Measurements from ENCODE around the gene SETD1A. TPM values are rescaled to one million over a fixed set of nuclear protein-coding genes. Genes with fewer than 3 reads are reported as not detected.

SETD1A gene
- total RNA-seq, 1 experiment from 2014 or later = 28.8 TPM

- no TSS peak for BruUV-seq (replicated peaks)
- no peak overlapping the region for H3K4me3 Mint-ChIP-seq (ENCODE audit: low read depth, unreplicated experiment)
- intact Hi-C loops (cut with micrococcal nuclease; ENCODE audit: unreplicated experiment) = no loop called here
- peaks cover 4% of the 10 kb centered on the region for H3K36me3 Mint-ChIP-seq (ENCODE audit: insufficient read depth, unreplicated experiment)
- H3K27me3 Mint-ChIP-seq (ENCODE audit: unreplicated experiment) = peaks cover 78% of the 10 kb centered on the region
- DNase-seq = no peak
- peaks cover 13% of the 10 kb centered on the region for H3K4me1 Mint-ChIP-seq (ENCODE audit: low read depth, unreplicated experiment)
- TF ChIP-seq CTCF (IDR thresholded peaks at IDR 0.05; ENCODE audit: unreplicated experiment) = no peak
- no peak overlapping the region for H3K27ac Mint-ChIP-seq (ENCODE audit: unreplicated experiment)
- H3K9me3 Mint-ChIP-seq (ENCODE audit: low read depth, unreplicated experiment) = no peaks in the 10 kb centered on the region
- CTCF ChIA-PET = no interaction called here
Observed at GRCh38 chr16:31003744-31004143, 46.2 kb downstream of the SETD1A start.

- H3K9me3 Mint-ChIP-seq (ENCODE audit: low read depth, unreplicated experiment) = no peaks in the 10 kb centered on the region
- CTCF ChIA-PET = interaction anchor here (0.6 kb wide), 1 partner anchor 856 kb away, joined by 3 read pairs; no protein-coding TSS in a partner anchor
- H3K4me1 Mint-ChIP-seq (ENCODE audit: low read depth, unreplicated experiment) = peaks cover 13% of the 10 kb centered on the region
- TF ChIP-seq CTCF (IDR thresholded peaks at IDR 0.05; ENCODE audit: unreplicated experiment) = no peak
- no peak for DNase-seq
- BruUV-seq (replicated peaks) = no TSS peak
- peaks cover 87% of the 10 kb centered on the region for H3K27me3 Mint-ChIP-seq (ENCODE audit: unreplicated experiment)
- H3K36me3 Mint-ChIP-seq (ENCODE audit: insufficient read depth, unreplicated experiment) = peaks cover 4% of the 10 kb centered on the region
- no peak overlapping the region for H3K27ac Mint-ChIP-seq (ENCODE audit: unreplicated experiment)
- intact Hi-C loops (cut with micrococcal nuclease; ENCODE audit: unreplicated experiment) = no loop called here
- no peak overlapping the region for H3K4me3 Mint-ChIP-seq (ENCODE audit: low read depth, unreplicated experiment)
Observed at GRCh38 chr16:31004658-31005057, 47.1 kb downstream of the SETD1A start.

- Mint-ChIP-seq H3K4me1 (ENCODE audit: low read depth, unreplicated experiment) (peaks cover 13% of the 10 kb centered on the region), H3K27me3 (ENCODE audit: unreplicated experiment) (peaks cover 96% of the 10 kb centered on the region), H3K4me3 (ENCODE audit: low read depth, unreplicated experiment) (no peak overlapping the region), H3K27ac (ENCODE audit: unreplicated experiment) (no peak overlapping the region), H3K9me3 (ENCODE audit: low read depth, unreplicated experiment) (no peaks in the 10 kb centered on the region), H3K36me3 (ENCODE audit: insufficient read depth, unreplicated experiment) (peaks cover 4% of the 10 kb centered on the region)
- DNase-seq = no peak
- TF ChIP-seq CTCF (IDR thresholded peaks at IDR 0.05; ENCODE audit: unreplicated experiment) = no peak
- intact Hi-C loops (cut with micrococcal nuclease; ENCODE audit: unreplicated experiment) = no loop called here
- no TSS peak for BruUV-seq (replicated peaks)
- CTCF ChIA-PET = interaction anchor here (0.6 kb wide), 1 partner anchor 857 kb away, joined by 3 read pairs; no protein-coding TSS in a partner anchor
Observed at GRCh38 chr16:31005350-31006085, 48.0 kb downstream of the SETD1A start.

- H3K4me1 Mint-ChIP-seq (ENCODE audit: low read depth, unreplicated experiment) = peaks cover 13% of the 10 kb centered on the region
- no peak for DNase-seq
- intact Hi-C loops (cut with micrococcal nuclease; ENCODE audit: unreplicated experiment) = no loop called here
- H3K36me3 Mint-ChIP-seq (ENCODE audit: insufficient read depth, unreplicated experiment) = peaks cover 4% of the 10 kb centered on the region
- H3K27me3 Mint-ChIP-seq (ENCODE audit: unreplicated experiment) = peaks cover 96% of the 10 kb centered on the region
- H3K27ac Mint-ChIP-seq (ENCODE audit: unreplicated experiment) = no peak overlapping the region
- H3K9me3 Mint-ChIP-seq (ENCODE audit: low read depth, unreplicated experiment) = no peaks in the 10 kb centered on the region
- CTCF ChIA-PET = no interaction called here
- BruUV-seq (replicated peaks) = no TSS peak
- no peak for TF ChIP-seq CTCF (IDR thresholded peaks at IDR 0.05; ENCODE audit: unreplicated experiment)
- no peak overlapping the region for H3K4me3 Mint-ChIP-seq (ENCODE audit: low read depth, unreplicated experiment)
Observed at GRCh38 chr16:31006086-31006385, 48.5 kb downstream of the SETD1A start.

Measured in Calu3 (cell line).